GM12892 (cell line): ENCODE results near the gene GLIPR1L1.

ENCODE experiments used
- POLR2A ChIP-seq: IDR thresholded peaks from 2 replicates; pipeline ENCODE4 v1.6.1; 2011; ENCODE audit warnings: low read depth, low read length, control low read depth
- POLR2AphosphoS5 ChIP-seq: IDR thresholded peaks from 2 replicates; pipeline ENCODE4 v1.6.1; 2011; ENCODE audit warnings: low read depth, low read length, control low read depth
- TAF1 ChIP-seq: IDR thresholded peaks from 2 replicates; pipeline ENCODE4 v1.6.1; 2011; ENCODE audit warnings: low read depth, mild to moderate bottlenecking, control low read depth, low read length, borderline replicate concordance

DNA sequence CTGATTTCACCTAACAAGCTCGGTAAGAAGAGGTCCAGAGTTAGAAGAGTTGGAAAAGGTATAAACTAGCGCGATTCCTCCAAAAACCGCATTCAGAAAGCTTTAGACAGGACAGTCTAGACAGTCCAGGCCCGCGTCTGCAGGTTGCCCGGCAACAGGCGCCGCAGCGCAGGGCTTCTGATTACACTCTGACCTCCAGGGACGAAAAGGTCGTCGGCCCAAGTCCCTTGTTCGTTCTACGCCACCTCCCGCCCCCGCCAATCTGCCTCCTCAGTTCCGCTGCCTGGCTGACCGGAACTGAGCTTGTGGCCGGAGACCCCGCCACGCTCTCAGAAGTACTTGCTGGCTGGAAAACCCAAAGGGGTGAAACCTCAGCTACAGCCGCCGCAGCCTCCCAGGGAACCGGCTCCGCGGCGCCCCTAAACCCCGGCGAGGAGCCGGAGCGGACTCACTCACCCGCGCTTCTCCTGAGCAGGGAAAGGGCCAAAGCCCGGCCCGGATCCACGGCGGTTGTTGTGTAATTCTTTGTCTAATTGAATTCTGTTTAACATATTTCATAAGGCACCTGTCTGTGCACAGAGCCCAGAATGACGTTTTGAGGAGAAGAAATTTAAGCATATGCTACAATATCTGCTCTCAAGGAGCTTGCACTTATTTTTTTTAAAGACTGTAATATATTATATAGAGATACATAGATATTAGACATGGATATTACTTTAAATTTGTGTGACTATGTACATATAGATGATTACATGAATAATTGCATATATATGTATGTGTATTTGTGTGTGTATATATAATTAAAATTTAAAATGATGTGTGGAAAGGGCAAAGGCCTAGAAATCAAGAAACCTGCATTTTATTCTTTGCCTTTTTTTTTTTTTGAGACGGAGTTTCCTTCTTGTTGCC is 4.3 kb upstream of the GLIPR1L1 start, which contains the start of gene CAPS2:
- TF ChIP-seq POLR2A (no peak), POLR2AphosphoS5 (no peak), TAF1 (no peak)
